Naive thymus-derived CD8-positive, alpha-beta T cell (primary cell): ENCODE measurements around the gene MAPK8IP2. TPM values are rescaled to one million over a fixed set of nuclear protein-coding genes. Genes with fewer than 3 reads are reported as not detected.
"Not testable (repeated sequence)": the region's sequence is repeated elsewhere in the genome, so short reads cannot be mapped to it uniquely, and the experiment has no call there.

Experiments
- ATAC-seq, 2 donors: fragments of 150-1000 bp; cut with Tn5 transposase in 1 of 2; sonication (Bioruptor Pico), chemical (Tn5 transposase) in 1 of 2; 1 replicate in 1 of 2; 2 replicates in 1 of 2; pipeline ENCODE4 v1.10.0; 2021; ENCODE audit warnings: mild to moderate bottlenecking in 2 of 2, moderate library complexity in 2 of 2
- POLR2A ChIA-PET: fragments of 350-600 bp; sonication (Branson Sonifier 250); formaldehyde crosslinking; loops from one replicate; lab custom pipeline; 2021; ENCODE audit warnings: antibody characterized with exemption; lab: Charles Lee
- DNase-seq, 10 donors: peaks; one replicate each; pipeline versions ENCODE4 v3.0.0 to v3.0.0-alpha.2; 2020 to 2022
- H3K27ac Mint-ChIP-seq, 10 donors: one replicate each; pipeline ENCODE4 v1.8.0; 2020 to 2022; ENCODE audit warnings: mild to moderate bottlenecking in 10 of 10, mixed read lengths in 10 of 10, moderate library complexity in 4 of 10, inconsistent platforms in 1 of 10
- H3K27me3 Mint-ChIP-seq, 5 donors: one replicate each; pipeline ENCODE4 v1.8.0; 2021 to 2022; ENCODE audit warnings: mixed read lengths in 5 of 5
- H3K36me3 Mint-ChIP-seq, 3 donors: one replicate each; pipeline ENCODE4 v1.8.0; 2020 to 2022; ENCODE audit warnings: mixed read lengths in 3 of 3, mild to moderate bottlenecking in 2 of 3, inconsistent platforms in 1 of 3
- H3K4me1 Mint-ChIP-seq, 4 donors: one replicate each; pipeline ENCODE4 v1.8.0; 2021 to 2022; ENCODE audit warnings: mixed read lengths in 4 of 4
- H3K4me3 Mint-ChIP-seq, 10 donors: one replicate each; pipeline ENCODE4 v1.8.0; 2020 to 2022; ENCODE audit warnings: mild to moderate bottlenecking in 10 of 10, mixed read lengths in 10 of 10, moderate library complexity in 6 of 10, inconsistent platforms in 1 of 10
- H3K9me3 Mint-ChIP-seq, 9 donors: one replicate each; pipeline ENCODE4 v1.8.0; 2020 to 2022; ENCODE audit warnings: mixed read lengths in 9 of 9, mild to moderate bottlenecking in 3 of 9, inconsistent platforms in 1 of 9, moderate library complexity in 1 of 9
- polyA plus RNA-seq, 3 donors: library from polyadenylated mRNA; unstranded; fragments of 300-500 nt; fragmentation: Illumina TruSeq; gene quantifications; one replicate each; pipeline ENCODE4 v1.2.3, GENCODE V29; 2021
- total RNA-seq, 8 experiments: library from RNA in 2 of 8; stranded (reverse) in 2 of 8; gene quantifications; one replicate each; pipeline ENCODE4 v1.2.3 and lab custom pipeline; 2021 to 2026

MAPK8IP2 gene
- total and polyA plus RNA-seq, 5 experiments from 2014 or later: 0.22 to 0.62 TPM; not detected in 3

GRCh38 chr22:50603511-50604255, 3.1 kb downstream of the MAPK8IP2 start:
- peaks cover 0 to 5% (median 0%) of the 10 kb centered on the region in 9 donors for H3K9me3 Mint-ChIP-seq
- POLR2A ChIA-PET: no interaction called here
- peaks cover 0 to 7% (median 4%) of the 10 kb centered on the region in 3 donors for H3K36me3 Mint-ChIP-seq
- H3K27ac Mint-ChIP-seq: no peak overlapping the region
- ATAC-seq: no peak
- DNase-seq: no peak
- peaks cover 23 to 59% (median 30%) of the 10 kb centered on the region in 5 donors for H3K27me3 Mint-ChIP-seq
- no peak overlapping the region for H3K4me3 Mint-ChIP-seq
- H3K4me1 Mint-ChIP-seq: peaks cover 7 to 17% (median 13%) of the 10 kb centered on the region in 4 donors

GRCh38 chr22:50604256-50605001, 3.8 kb downstream of the MAPK8IP2 start:
- ATAC-seq (no peak), DNase-seq (no peak)
- Mint-ChIP-seq H3K36me3 (peaks cover 0 to 7% (median 4%) of the 10 kb centered on the region in 3 donors), H3K4me3 (no peak overlapping the region), H3K4me1 (peaks cover 7 to 17% (median 13%) of the 10 kb centered on the region in 4 donors), H3K27me3 (peaks cover 23 to 65% (median 34%) of the 10 kb centered on the region in 5 donors), H3K9me3 (peaks cover 0 to 5% (median 0%) of the 10 kb centered on the region in 9 donors), H3K27ac (no peak overlapping the region)
- POLR2A ChIA-PET: no interaction called here

- Mint-ChIP-seq H3K36me3 (peaks cover 0 to 7% (median 4%) of the 10 kb centered on the region in 3 donors), H3K9me3 (peaks cover 0 to 2% (median 0%) of the 10 kb centered on the region in 9 donors), H3K4me3 (no peak overlapping the region), H3K27ac (no peak overlapping the region), H3K4me1 (peaks cover 4 to 11% (median 11%) of the 10 kb centered on the region in 4 donors), H3K27me3 (peaks cover 21 to 66% (median 34%) of the 10 kb centered on the region in 5 donors)
- no peak for ATAC-seq
- POLR2A ChIA-PET: no interaction called here
- DNase-seq: no peak
These were observed 4.5 kb downstream of the MAPK8IP2 start for GRCh38 chr22:50605002-50605612.

GRCh38 chr22:50605613-50606074, 5.1 kb downstream of the MAPK8IP2 start:
- Mint-ChIP-seq H3K9me3 (peaks cover 0 to 2% (median 0%) of the 10 kb centered on the region in 9 donors), H3K4me3 (no peak overlapping the region), H3K36me3 (peaks cover 0 to 7% (median 4%) of the 10 kb centered on the region in 3 donors), H3K4me1 (peaks cover 4 to 11% (median 11%) of the 10 kb centered on the region in 4 donors), H3K27me3 (peaks cover 21 to 70% (median 39%) of the 10 kb centered on the region in 5 donors), H3K27ac (no peak overlapping the region)
- no peak for ATAC-seq
- DNase-seq: no peak
- POLR2A ChIA-PET: no interaction called here

- POLR2A ChIA-PET: no interaction called here
- Mint-ChIP-seq H3K4me1 (peaks cover 4 to 11% (median 11%) of the 10 kb centered on the region in 4 donors), H3K27ac (no peak overlapping the region), H3K36me3 (peaks cover 0 to 7% (median 4%) of the 10 kb centered on the region in 3 donors), H3K4me3 (no peak overlapping the region), H3K9me3 (peaks cover 0 to 2% (median 0%) of the 10 kb centered on the region in 9 donors), H3K27me3 (peaks cover 23 to 73% (median 42%) of the 10 kb centered on the region in 5 donors)
- DNase-seq (no peak), ATAC-seq (peak in 1 of 2 donors; percentile 63)
These were observed 5.8 kb downstream of the MAPK8IP2 start for GRCh38 chr22:50606165-50606945.

GRCh38 chr22:50606946-50607658, 6.5 kb downstream of the MAPK8IP2 start:
- POLR2A ChIA-PET: no interaction called here
- H3K4me1 Mint-ChIP-seq: peaks cover 2 to 6% (median 5%) of the 10 kb centered on the region in 4 donors
- H3K4me3 Mint-ChIP-seq: no peak overlapping the region
- peaks cover 0 to 2% (median 0%) of the 10 kb centered on the region in 3 donors for H3K36me3 Mint-ChIP-seq
- peaks cover 18 to 66% (median 36%) of the 10 kb centered on the region in 5 donors for H3K27me3 Mint-ChIP-seq
- peaks cover 0 to 2% (median 0%) of the 10 kb centered on the region in 9 donors for H3K9me3 Mint-ChIP-seq
- DNase-seq (no peak), ATAC-seq (no peak)
- peak overlapping the region in 1 of 10 donors; percentile 3 for H3K27ac Mint-ChIP-seq

GRCh38 chr22:50607659-50608020, 7.0 kb downstream of the MAPK8IP2 start:
- Mint-ChIP-seq H3K4me3 (no peak overlapping the region), H3K27ac (no peak overlapping the region), H3K4me1 (peaks cover 0 to 6% (median 6%) of the 10 kb centered on the region in 4 donors), H3K9me3 (peaks cover 0 to 2% (median 0%) of the 10 kb centered on the region in 9 donors), H3K27me3 (peaks cover 13 to 65% (median 32%) of the 10 kb centered on the region in 5 donors), H3K36me3 (no peaks in the 10 kb centered on the region)
- POLR2A ChIA-PET: no interaction called here
- ATAC-seq (no peak), DNase-seq (no peak)

GRCh38 chr22:50608058-50608840, 7.7 kb downstream of the MAPK8IP2 start:
- POLR2A ChIA-PET, DNase-seq, H3K36me3 Mint-ChIP-seq, H3K9me3 Mint-ChIP-seq, H3K4me3 Mint-ChIP-seq, H3K27ac Mint-ChIP-seq, ATAC-seq: not testable (repeated sequence)
- peaks cover under 1 to 12% (median 6%) of the 10 kb centered on the region in 4 donors for H3K4me1 Mint-ChIP-seq
- H3K27me3 Mint-ChIP-seq: peaks cover 7 to 64% (median 27%) of the 10 kb centered on the region in 5 donors

GRCh38 chr22:50608996-50609395, 8.4 kb downstream of the MAPK8IP2 start:
- POLR2A ChIA-PET: no interaction called here
- Mint-ChIP-seq H3K36me3 (no peaks in the 10 kb centered on the region), H3K4me1 (peaks cover 2 to 16% (median 6%) of the 10 kb centered on the region in 4 donors), H3K4me3 (no peak overlapping the region), H3K9me3 (peaks cover 0 to 2% (median 0%) of the 10 kb centered on the region in 9 donors), H3K27me3 (peaks cover 7 to 65% (median 32%) of the 10 kb centered on the region in 5 donors), H3K27ac (no peak overlapping the region)
- no peak for ATAC-seq
- DNase-seq: no peak

- ATAC-seq (no peak), DNase-seq (no peak)
- Mint-ChIP-seq H3K9me3 (peaks cover 0 to 2% (median 0%) of the 10 kb centered on the region in 9 donors), H3K27ac (no peak overlapping the region), H3K36me3 (no peaks in the 10 kb centered on the region), H3K27me3 (peaks cover 7 to 65% (median 32%) of the 10 kb centered on the region in 5 donors), H3K4me3 (no peak overlapping the region), H3K4me1 (peaks cover 2 to 16% (median 6%) of the 10 kb centered on the region in 4 donors)
- POLR2A ChIA-PET: no interaction called here
These were observed 9.0 kb downstream of the MAPK8IP2 start for GRCh38 chr22:50609599-50609998.

- POLR2A ChIA-PET: no interaction called here
- Mint-ChIP-seq H3K36me3 (no peaks in the 10 kb centered on the region), H3K4me3 (no peak overlapping the region), H3K27ac (no peak overlapping the region), H3K4me1 (peaks cover 2 to 16% (median 6%) of the 10 kb centered on the region in 4 donors), H3K9me3 (peaks cover 0 to 2% (median 0%) of the 10 kb centered on the region in 9 donors), H3K27me3 (peaks cover 7 to 65% (median 32%) of the 10 kb centered on the region in 5 donors)
- DNase-seq (no peak), ATAC-seq (no peak)
These were observed 9.5 kb downstream of the MAPK8IP2 start for GRCh38 chr22:50610041-50610451.
